Ascending aorta (tissue), 2 donors: ENCODE results near the gene RBM39. TPM values are rescaled to one million over a fixed set of nuclear protein-coding genes. Genes with fewer than 3 reads are reported as not detected.

Source experiments
- DNase-seq, 2 donors: peaks; one replicate each; pipeline ENCODE4 v3.0.0-alpha.2; 2019; ENCODE audit warnings: low spot score in 2 of 2
- H3K27ac ChIP-seq, 2 donors: fragments of 200-600 bp; sonication (generic); one replicate each; pipeline ENCODE4 v1.5.1; 2016 to 2017; ENCODE audit warnings: mild to moderate bottlenecking in 1 of 2
- H3K27me3 ChIP-seq: fragments of 200-600 bp; sonication (generic); one replicate; pipeline ENCODE4 v1.5.1; 2017
- H3K36me3 ChIP-seq, 2 donors: fragments of 200-600 bp; sonication (generic); one replicate each; pipeline ENCODE4 v1.5.1; 2016
- H3K4me1 ChIP-seq, 2 donors: fragments of 200-600 bp; sonication (generic); one replicate each; pipeline ENCODE4 v1.5.1; 2016 to 2017; ENCODE audit warnings: mild to moderate bottlenecking in 1 of 2
- H3K4me3 ChIP-seq, 2 donors: fragments of 200-600 bp; sonication (generic); one replicate each; pipeline ENCODE4 v1.5.1; 2016 to 2017; ENCODE audit warnings: mild to moderate bottlenecking in 1 of 2
- H3K9me3 ChIP-seq, 2 donors: fragments of 200-600 bp; sonication (generic); one replicate each; pipeline ENCODE4 v1.5.1; 2016
- intact Hi-C: fragments of 100-400 bp; cut with DNase I; formaldehyde crosslinking; loops from one replicate; pipeline ENCODE4 v1.15.1; 2023
- total RNA-seq: library from RNA; depleted of rRNA; stranded (reverse); fragments of >200 nt; gene quantifications from one replicate; pipeline ENCODE4 v1.1.0, GENCODE V29; 2016
- TF ChIP-seq, protein P1 (sequence below), 3 experiments: fragments of 200-600 bp in 2 of 3; fragments of 450-650 bp in 1 of 3; sonication (generic) in 2 of 3; IDR thresholded peaks; one replicate each; pipeline ENCODE4 v1.5.1; 2016 to 2019; ENCODE audit warnings: antibody characterized with exemption in 3 of 3, mild to moderate bottlenecking in 1 of 3, moderate library complexity in 1 of 3

RBM39 gene
- total RNA-seq, 1 donor from 2014 or later, result 232 TPM

- peaks cover 6% of the 10 kb centered on the region in 2 donors for H3K36me3 ChIP-seq
- DNase-seq, result no peak
- peaks cover 0 to 10% of the 10 kb centered on the region in 2 donors for H3K4me1 ChIP-seq
- H3K27me3 ChIP-seq, result no peaks in the 10 kb centered on the region
- H3K9me3 ChIP-seq, result no peaks in the 10 kb centered on the region
- no peak overlapping the region for H3K4me3 ChIP-seq
- intact Hi-C loops, result no loop called here
- TF ChIP-seq, protein P1, sequence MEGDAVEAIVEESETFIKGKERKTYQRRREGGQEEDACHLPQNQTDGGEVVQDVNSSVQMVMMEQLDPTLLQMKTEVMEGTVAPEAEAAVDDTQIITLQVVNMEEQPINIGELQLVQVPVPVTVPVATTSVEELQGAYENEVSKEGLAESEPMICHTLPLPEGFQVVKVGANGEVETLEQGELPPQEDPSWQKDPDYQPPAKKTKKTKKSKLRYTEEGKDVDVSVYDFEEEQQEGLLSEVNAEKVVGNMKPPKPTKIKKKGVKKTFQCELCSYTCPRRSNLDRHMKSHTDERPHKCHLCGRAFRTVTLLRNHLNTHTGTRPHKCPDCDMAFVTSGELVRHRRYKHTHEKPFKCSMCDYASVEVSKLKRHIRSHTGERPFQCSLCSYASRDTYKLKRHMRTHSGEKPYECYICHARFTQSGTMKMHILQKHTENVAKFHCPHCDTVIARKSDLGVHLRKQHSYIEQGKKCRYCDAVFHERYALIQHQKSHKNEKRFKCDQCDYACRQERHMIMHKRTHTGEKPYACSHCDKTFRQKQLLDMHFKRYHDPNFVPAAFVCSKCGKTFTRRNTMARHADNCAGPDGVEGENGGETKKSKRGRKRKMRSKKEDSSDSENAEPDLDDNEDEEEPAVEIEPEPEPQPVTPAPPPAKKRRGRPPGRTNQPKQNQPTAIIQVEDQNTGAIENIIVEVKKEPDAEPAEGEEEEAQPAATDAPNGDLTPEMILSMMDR (IDR thresholded peaks at IDR 0.05), result no peak
- no peak overlapping the region for H3K27ac ChIP-seq
These were observed 34.5 kb upstream of the RBM39 start for GRCh38 chr20:35776513-35777101.

DNA sequence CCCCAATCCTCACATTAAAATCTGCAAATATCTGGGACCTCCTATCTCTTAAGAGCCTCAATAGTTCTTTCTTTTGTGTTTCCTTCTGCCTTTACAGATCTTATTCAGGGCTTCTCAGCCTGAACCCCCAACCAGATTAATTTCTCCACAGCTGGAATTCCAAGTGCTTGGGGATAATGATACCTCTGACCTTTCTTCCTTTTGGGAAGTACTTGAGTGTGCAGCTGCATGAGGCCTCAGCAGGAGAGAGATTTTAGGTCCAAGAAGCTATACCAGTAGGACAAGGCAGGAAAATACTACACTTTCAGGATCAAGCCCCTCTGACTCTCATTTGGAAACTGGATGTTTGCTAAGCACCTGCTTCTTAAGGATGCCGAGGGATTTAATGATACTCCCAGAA is 32.3 kb upstream of the RBM39 start:
- intact Hi-C loops, result no loop called here
- H3K4me1 ChIP-seq, result peaks cover 0 to 24% of the 10 kb centered on the region in 2 donors

GRCh38 chr20:35773154-35773751 is 31.2 kb upstream of the RBM39 start:
- Histone ChIP-seq H3K4me1 (peaks cover 0 to 30% of the 10 kb centered on the region in 2 donors), H3K4me3 (peak overlapping the region; percentile 85), H3K9me3 (no peaks in the 10 kb centered on the region), H3K27ac (peak overlapping the region; percentile 96 to 98), H3K27me3 (no peaks in the 10 kb centered on the region), H3K36me3 (no peaks in the 10 kb centered on the region)
- intact Hi-C loops, result no loop called here
- TF ChIP-seq, protein P1 (IDR thresholded peaks at IDR 0.05), result no peak
- no peak for DNase-seq

More for the DNA sequence above, 32.3 kb upstream of the RBM39 start:
- Histone ChIP-seq H3K4me3 (no peak overlapping the region), H3K27ac (no peak overlapping the region), H3K27me3 (no peaks in the 10 kb centered on the region), H3K36me3 (peaks cover 0 to 6% of the 10 kb centered on the region in 2 donors), H3K9me3 (no peaks in the 10 kb centered on the region)
- TF ChIP-seq, protein P1 (IDR thresholded peaks at IDR 0.05), result no peak
- no peak for DNase-seq

- H3K4me1 ChIP-seq, result peaks cover 0 to 30% of the 10 kb centered on the region in 2 donors
- intact Hi-C loops, result loop anchor here (1.0 kb wide), 1 partner anchor 156 kb away; no protein-coding TSS in a partner anchor
These were observed 30.6 kb upstream of the RBM39 start for GRCh38 chr20:35772563-35773058.

DNA sequence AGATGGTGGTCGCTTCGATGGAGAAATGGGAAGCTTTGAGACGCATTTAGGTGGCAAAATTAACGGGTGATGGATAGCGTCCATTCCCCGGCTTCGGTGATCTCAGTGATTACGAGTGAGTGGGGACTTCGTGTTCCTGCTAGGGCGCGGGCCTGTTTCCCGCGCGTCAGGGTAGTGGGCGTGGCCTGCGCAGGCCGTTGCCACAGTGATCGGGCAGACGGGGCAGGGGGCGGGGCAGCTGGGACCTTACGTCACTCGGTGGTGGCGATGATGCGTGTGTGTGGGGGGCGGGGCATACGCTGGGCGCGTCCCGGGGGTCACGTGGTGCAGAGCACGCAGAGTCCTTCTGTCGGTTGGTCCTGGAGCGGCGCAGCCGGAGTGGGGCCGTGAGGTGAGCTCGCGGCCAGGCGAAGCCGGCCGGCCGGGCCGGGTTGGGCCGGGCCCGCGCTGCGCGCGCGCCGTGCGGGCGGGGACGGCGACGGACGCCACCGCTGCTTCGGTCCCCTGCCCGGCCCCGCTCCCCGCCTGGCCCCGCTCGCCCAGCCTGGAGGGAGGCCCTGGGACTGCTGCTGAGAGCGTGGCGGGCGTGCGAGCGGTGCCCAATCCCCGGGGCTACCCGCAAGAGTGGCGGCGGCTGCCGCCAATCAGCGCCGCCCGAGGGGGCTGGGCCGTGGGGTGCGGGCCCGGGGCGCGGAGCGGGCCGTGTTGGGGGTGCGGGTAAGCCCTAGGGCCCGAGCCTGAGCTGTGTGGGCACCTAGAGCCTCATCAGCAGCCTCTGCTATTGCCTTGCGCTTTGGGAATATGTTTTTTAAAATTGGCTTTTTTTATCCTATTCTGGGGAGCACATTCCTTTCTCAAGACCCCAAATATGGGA is 29.9 kb upstream of the RBM39 start, which contains the start of gene PHF20:
Gene PHF20 (plus strand): TSS at position 327 of the 874 bp plus-strand sequence. CDS start 29,508 bp downstream, outside the sequence.
- H3K4me1 ChIP-seq, result peaks cover 0 to 30% of the 10 kb centered on the region in 2 donors
- no peaks in the 10 kb centered on the region for H3K27me3 ChIP-seq
- H3K4me3 ChIP-seq, result peak within 1 kb of the TSS; percentile 85
- no peaks in the 10 kb centered on the region for H3K9me3 ChIP-seq
- intact Hi-C loops, result loop anchor here (1.0 kb wide), 3 partner anchors 30 to 156 kb away; partner anchors contain the start of gene RBM39
- no peaks in the 10 kb centered on the region for H3K36me3 ChIP-seq
- DNase-seq, result peak; percentile 96 to 100
- TF ChIP-seq, protein P1 (IDR thresholded peaks at IDR 0.05), result peak in 1 of 3 experiments; percentile 60
- peak within 1 kb of the TSS; percentile 96 to 98 for H3K27ac ChIP-seq

More at GRCh38 chr20:35772563-35773058, 30.6 kb upstream of the RBM39 start:
- Histone ChIP-seq H3K27me3 (no peaks in the 10 kb centered on the region), H3K36me3 (no peaks in the 10 kb centered on the region), H3K4me3 (peak overlapping the region; percentile 85), H3K27ac (peak overlapping the region; percentile 96 to 98), H3K9me3 (no peaks in the 10 kb centered on the region)
- TF ChIP-seq, protein P1 (IDR thresholded peaks at IDR 0.05), result no peak
- no peak for DNase-seq
